TTC549 (cell line): ENCODE results near the gene ZFC3H1.

Experiments used
- FAIRE-seq: peaks from 2 replicates; lab custom pipeline; 2012; peaks lifted over from hg19 to GRCh38; lab: Jason Lieb, UNC

Gene ZFC3H1

GRCh38 chr12:71671816-71672215 is 8.2 kb upstream of the ZFC3H1 start:
- no peak for FAIRE-seq

DNA sequence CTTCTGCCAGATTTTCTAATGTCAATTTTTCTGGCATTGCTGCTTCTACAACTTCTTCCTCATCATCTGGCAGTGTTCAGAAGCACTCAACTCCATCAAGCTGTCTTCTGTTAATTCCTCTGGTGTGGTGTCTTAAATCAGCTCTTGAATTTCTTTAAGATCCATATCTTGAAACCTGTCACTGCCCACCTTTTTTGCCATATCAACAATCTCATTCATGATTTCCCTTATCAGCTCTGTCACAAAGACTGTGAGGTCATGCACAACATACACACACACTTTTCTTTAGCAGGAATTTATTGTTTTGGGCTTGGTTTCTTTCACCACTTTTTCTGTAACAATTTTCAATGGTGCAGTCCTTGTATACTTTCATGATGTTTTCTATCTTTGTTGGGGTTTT is 7.7 kb upstream of the ZFC3H1 start:
- no peak for FAIRE-seq

GRCh38 chr12:71666259-71666658 is 2.6 kb upstream of the ZFC3H1 start:
- no peak for FAIRE-seq

GRCh38 chr12:71665090-71665463 is 1.4 kb upstream of the ZFC3H1 start:
- no peak for FAIRE-seq

- no peak for FAIRE-seq
Measured at GRCh38 chr12:71664411-71665089, 902 bp upstream of the ZFC3H1 start.

GRCh38 chr12:71662849-71663560 is 643 bp downstream of the ZFC3H1 start:
- no peak for FAIRE-seq

DNA sequence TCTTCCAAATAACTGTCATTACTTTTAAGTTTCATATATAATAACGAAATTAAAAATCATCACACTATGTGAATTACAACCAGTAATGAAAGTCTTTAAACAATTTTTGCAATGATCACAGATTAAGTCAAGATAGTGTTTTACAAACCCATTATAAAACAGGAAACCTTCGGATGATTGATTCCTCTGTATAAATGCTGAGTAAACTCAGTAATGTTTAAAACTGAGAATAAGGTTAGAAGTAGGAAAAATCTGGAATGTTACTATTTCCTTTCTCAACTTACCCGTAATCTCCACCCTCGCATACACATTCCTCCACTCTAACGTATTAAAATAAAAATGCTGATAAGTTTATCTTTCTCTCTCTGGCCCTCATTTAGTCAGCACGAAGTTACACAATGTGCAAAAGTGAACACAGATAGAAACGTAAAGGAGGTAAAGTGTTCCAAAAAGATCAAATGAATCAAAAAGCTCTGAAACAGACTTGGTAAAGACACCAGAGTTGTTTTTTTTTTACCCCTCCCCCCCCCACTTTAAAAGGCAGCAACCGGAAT is 1.6 kb downstream of the ZFC3H1 start:
- FAIRE-seq, result no peak

GRCh38 chr12:71656740-71657139 is 6.9 kb downstream of the ZFC3H1 start:
- FAIRE-seq, result no peak

DNA sequence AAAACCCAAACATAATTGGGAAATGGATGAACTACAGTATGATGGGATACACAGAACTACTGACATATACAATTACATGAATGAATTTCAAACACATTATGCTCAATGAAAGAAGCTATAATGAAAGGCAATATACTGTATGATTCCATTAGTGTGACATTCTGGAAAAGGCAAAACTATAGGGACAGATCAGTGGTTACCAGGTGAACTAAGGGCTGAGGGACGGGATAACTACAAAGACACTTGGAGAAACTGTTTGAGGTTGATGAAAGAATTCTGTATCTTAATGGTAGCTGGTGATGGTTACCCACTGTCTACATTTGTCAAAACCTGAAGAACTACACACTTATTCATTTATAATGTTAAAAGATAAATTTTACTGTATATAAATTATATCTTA is 7.7 kb downstream of the ZFC3H1 start:
- no peak for FAIRE-seq

DNA sequence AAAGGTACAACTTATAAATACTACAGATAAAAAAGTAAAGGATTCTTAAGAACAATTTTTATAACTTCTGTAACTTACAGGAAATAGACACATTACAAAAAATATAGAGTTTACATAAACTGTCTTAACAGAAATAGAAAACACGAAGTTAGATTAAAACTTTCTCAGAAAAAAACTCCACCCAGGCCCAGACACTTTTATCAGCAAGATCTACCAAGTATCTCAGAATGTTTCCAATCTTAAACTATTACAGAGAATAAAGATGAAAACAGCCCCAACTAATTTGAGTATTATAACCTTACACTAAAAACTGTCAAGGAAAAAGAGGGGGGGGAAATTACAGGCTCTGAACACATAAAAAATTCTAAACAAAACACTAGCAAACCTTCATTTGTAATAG is 8.2 kb downstream of the ZFC3H1 start:
- FAIRE-seq, result no peak

GRCh38 chr12:71654200-71654599 is 9.4 kb downstream of the ZFC3H1 start:
- no peak for FAIRE-seq

DNA sequence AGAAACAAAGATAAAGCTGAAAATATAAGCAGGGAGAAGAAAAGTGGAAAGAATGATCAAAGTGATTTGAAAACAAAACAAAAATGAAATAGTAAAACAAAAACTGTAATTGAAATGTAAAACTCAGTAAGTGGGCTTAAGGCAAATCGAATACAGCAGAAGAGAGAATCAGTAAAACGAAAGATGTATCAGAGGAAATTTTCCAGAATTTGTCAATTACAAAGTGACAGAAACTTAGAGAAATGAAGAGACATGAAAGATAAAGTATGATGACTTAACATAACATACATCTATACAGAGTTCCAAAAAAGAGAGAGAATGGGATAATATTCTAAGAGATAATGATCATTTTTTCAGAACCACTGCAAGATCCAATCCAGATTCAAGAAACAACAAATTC is 10.5 kb downstream of the ZFC3H1 start:
- FAIRE-seq, result no peak

DNA sequence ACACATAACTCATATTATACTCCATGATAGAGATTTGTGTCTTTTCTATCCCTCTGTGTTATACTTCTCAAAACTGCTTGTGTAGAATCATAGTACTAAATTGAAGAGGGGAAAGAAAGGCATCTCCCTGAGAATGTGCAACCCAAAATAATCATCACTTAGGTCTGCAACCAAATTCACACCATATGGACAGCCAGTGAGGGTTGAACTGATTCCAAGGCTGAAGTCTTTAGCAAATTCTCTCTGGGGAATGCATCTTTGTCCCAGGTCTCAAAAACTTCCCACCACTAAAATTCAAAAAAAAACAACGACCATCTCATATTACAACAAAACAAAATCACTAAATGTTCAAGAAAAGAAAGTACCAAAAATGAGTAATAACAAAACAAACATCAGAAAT is 11.0 kb downstream of the ZFC3H1 start:
- FAIRE-seq, result no peak

- no peak for FAIRE-seq
Measured at GRCh38 chr12:71649401-71649800, 14.2 kb downstream of the ZFC3H1 start.

DNA sequence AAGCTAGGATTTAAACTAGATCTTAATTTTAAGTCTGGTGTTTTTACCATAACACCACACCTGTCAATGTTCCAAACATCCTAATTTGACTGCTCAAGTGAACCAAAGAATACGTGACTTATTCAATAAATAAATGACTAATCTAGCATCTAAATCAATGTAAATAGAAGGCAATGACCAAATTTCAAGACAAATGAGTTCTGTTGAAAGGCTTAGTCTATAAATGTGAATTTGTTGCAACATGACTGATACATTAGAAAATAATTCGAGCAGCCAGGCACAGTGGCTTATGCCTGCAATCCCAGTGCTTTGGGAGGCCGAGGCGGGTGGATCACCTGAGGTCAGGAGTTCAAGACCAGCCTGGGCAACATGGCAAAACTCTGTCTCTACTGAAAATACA is 15.1 kb downstream of the ZFC3H1 start:
- FAIRE-seq, result no peak

- FAIRE-seq, result no peak
Measured at GRCh38 chr12:71646512-71646911, 17.1 kb downstream of the ZFC3H1 start.

DNA sequence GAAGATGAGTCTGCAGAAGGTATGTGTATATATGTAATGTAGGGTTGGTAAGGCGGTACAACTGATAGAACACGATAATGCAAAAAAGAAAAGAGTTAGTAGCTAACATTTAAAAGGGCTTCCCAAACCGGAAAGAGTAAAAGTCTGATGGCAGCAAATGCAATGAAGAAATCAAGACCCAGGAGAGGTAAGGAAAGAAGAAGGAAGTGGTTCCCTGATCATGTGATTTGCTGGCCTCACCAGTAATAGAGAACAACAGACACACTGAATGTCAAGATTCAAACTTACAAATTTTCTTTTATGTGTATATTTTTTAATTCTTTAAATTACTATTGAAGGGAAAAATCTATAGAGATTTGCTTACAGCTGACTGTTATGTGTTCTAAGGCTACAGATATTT is 18.4 kb downstream of the ZFC3H1 start:
- no peak for FAIRE-seq

- no peak for FAIRE-seq
Measured at GRCh38 chr12:71642264-71642663, 21.4 kb downstream of the ZFC3H1 start.

DNA sequence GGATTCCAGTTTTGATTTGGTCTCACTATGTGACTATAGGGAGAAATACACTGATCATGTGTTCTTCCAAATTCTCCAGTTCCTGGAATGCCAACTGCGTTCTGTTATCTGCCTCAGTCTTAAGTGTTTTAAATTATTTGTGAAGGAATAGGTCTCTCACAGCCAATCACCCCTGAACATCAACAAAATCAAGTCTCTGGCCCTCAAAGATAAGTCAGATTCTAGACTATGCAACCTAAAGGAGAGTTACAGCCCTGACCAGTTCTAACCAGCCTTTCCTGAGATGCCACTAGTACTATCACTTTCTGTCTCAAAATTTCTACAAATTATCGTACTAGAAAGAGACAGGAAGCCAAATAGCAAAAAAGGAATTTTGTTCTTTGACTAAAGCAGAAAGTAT is 22.3 kb downstream of the ZFC3H1 start:
- no peak for FAIRE-seq

- FAIRE-seq, result no peak
Measured at GRCh38 chr12:71640316-71640715, 23.3 kb downstream of the ZFC3H1 start.

DNA sequence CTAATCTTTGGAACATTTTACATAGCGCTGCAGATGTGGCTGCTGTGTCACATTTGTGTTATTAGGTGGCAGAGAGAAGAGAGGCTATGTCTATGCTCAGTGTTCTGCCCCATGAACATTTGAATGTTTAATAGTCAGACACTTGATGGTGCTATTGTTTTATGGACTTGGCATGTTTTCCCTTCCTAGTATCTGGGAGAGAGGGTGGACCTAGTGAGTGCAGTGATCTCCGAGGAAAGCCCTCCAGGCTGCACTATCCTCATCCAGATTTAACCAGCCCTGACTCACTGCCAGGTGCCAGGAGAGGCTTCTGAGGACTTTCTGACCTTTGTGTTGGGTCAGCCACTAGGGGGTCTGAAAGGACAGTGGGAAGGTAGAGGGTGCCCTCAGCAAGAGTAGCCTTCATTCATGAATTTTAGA is 24.3 kb downstream of the ZFC3H1 start:
- no peak for FAIRE-seq

- FAIRE-seq, result no peak
Measured at GRCh38 chr12:71638499-71638898, 25.1 kb downstream of the ZFC3H1 start.

GRCh38 chr12:71636704-71637115 is 26.9 kb downstream of the ZFC3H1 start:
- peak; percentile 90 for FAIRE-seq

- peak; percentile 22 for FAIRE-seq
Measured at GRCh38 chr12:71627438-71628002, 36.1 kb downstream of the ZFC3H1 start.
